ENCODE results near the gene TSPYL1. TPM values are rescaled to one million over a fixed set of nuclear protein-coding genes. Genes with fewer than 3 reads are reported as not detected.
A peak's percentile ranks its signal among the peaks of the same experiment; 100 is the strongest.

The TSPYL1 gene
- total RNA-seq, 1 experiment from 2014 or later = 61.4 TPM

GRCh38 chr6:116278854-116279231 is 887 bp downstream of the TSPYL1 start:
- no peaks in the 10 kb centered on the region for H3K27me3 ChIP-seq
- H3K9me3 ChIP-seq = no peaks in the 10 kb centered on the region
- peak overlapping the region; percentile 91 for H3K4me3 ChIP-seq
- H3K36me3 ChIP-seq = peaks cover 29% of the 10 kb centered on the region
- DNase-seq = peak; percentile 62

GRCh38 chr6:116278481-116278829 is 1.3 kb downstream of the TSPYL1 start:
- peaks cover 29% of the 10 kb centered on the region for H3K36me3 ChIP-seq
- no peaks in the 10 kb centered on the region for H3K9me3 ChIP-seq
- H3K27me3 ChIP-seq = no peaks in the 10 kb centered on the region
- peak overlapping the region; percentile 91 for H3K4me3 ChIP-seq
- no peak for DNase-seq

GRCh38 chr6:116277124-116277523 is 2.6 kb downstream of the TSPYL1 start:
- H3K4me3 ChIP-seq = peak overlapping the region; percentile 91
- H3K36me3 ChIP-seq = peaks cover 29% of the 10 kb centered on the region
- no peaks in the 10 kb centered on the region for H3K27me3 ChIP-seq
- DNase-seq = no peak
- no peaks in the 10 kb centered on the region for H3K9me3 ChIP-seq

- no peaks in the 10 kb centered on the region for H3K9me3 ChIP-seq
- no peak overlapping the region for H3K4me3 ChIP-seq
- no peaks in the 10 kb centered on the region for H3K27me3 ChIP-seq
- DNase-seq = no peak
- H3K36me3 ChIP-seq = peaks cover 8% of the 10 kb centered on the region
Observed at GRCh38 chr6:116271149-116271708, 8.5 kb downstream of the TSPYL1 start.

- no peak for DNase-seq
- Histone ChIP-seq H3K4me3 (no peak overlapping the region), H3K9me3 (no peaks in the 10 kb centered on the region), H3K36me3 (no peaks in the 10 kb centered on the region; the same call in 1 of the 2 replicates), H3K27me3 (no peaks in the 10 kb centered on the region)
Observed at GRCh38 chr6:116268589-116269293, 11.0 kb downstream of the TSPYL1 start.

GRCh38 chr6:116267836-116268588 is 11.7 kb downstream of the TSPYL1 start:
- no peak for DNase-seq
- Histone ChIP-seq H3K4me3 (no peak overlapping the region), H3K9me3 (peaks cover 2% of the 10 kb centered on the region; the same call in 1 of the 2 replicates), H3K27me3 (no peaks in the 10 kb centered on the region), H3K36me3 (no peaks in the 10 kb centered on the region; the same call in 1 of the 2 replicates)

- Histone ChIP-seq H3K36me3 (no peaks in the 10 kb centered on the region; the same call in 1 of the 2 replicates), H3K27me3 (no peaks in the 10 kb centered on the region), H3K9me3 (peaks cover 2% of the 10 kb centered on the region; the same call in 1 of the 2 replicates), H3K4me3 (no peak overlapping the region)
- no peak for DNase-seq
Observed at GRCh38 chr6:116266803-116267202, 12.9 kb downstream of the TSPYL1 start.

GRCh38 chr6:116265041-116265829 is 14.5 kb downstream of the TSPYL1 start:
- Histone ChIP-seq H3K9me3 (peaks cover 2% of the 10 kb centered on the region; the same call in 1 of the 2 replicates), H3K27me3 (no peaks in the 10 kb centered on the region), H3K36me3 (no peaks in the 10 kb centered on the region; the same call in 1 of the 2 replicates), H3K4me3 (no peak overlapping the region)
- peak; percentile 50 for DNase-seq

GRCh38 chr6:116263353-116263752 is 16.4 kb downstream of the TSPYL1 start:
- DNase-seq = no peak

GRCh38 chr6:116258520-116258919 is 21.2 kb downstream of the TSPYL1 start:
- peaks cover under 1% of the 10 kb centered on the region; the same call in 1 of the 2 replicates for H3K9me3 ChIP-seq
- no peaks in the 10 kb centered on the region; the same call in 1 of the 2 replicates for H3K36me3 ChIP-seq
- no peak overlapping the region for H3K4me3 ChIP-seq
- DNase-seq = no peak
- no peaks in the 10 kb centered on the region for H3K27me3 ChIP-seq

More at GRCh38 chr6:116263353-116263752, 16.4 kb downstream of the TSPYL1 start:
- Histone ChIP-seq H3K4me3 (no peak overlapping the region), H3K9me3 (peaks cover 2% of the 10 kb centered on the region; the same call in 1 of the 2 replicates), H3K36me3 (no peaks in the 10 kb centered on the region; the same call in 1 of the 2 replicates), H3K27me3 (no peaks in the 10 kb centered on the region)

GRCh38 chr6:116256694-116257093 is 23.0 kb downstream of the TSPYL1 start:
- peaks cover 6% of the 10 kb centered on the region for H3K36me3 ChIP-seq
- H3K4me3 ChIP-seq = no peak overlapping the region
- no peaks in the 10 kb centered on the region for H3K9me3 ChIP-seq
- no peaks in the 10 kb centered on the region for H3K27me3 ChIP-seq
- no peak for DNase-seq

- H3K9me3 ChIP-seq = no peaks in the 10 kb centered on the region
- H3K4me3 ChIP-seq = peak overlapping the region; percentile 87; the same call in 1 of the 2 replicates
- H3K27me3 ChIP-seq = no peaks in the 10 kb centered on the region
- peaks cover 9% of the 10 kb centered on the region for H3K36me3 ChIP-seq
- no peak for DNase-seq
Observed at GRCh38 chr6:116255246-116255800, 24.4 kb downstream of the TSPYL1 start.

- H3K27me3 ChIP-seq = no peaks in the 10 kb centered on the region
- peaks cover 9% of the 10 kb centered on the region for H3K36me3 ChIP-seq
- no peaks in the 10 kb centered on the region for H3K9me3 ChIP-seq
- peak overlapping the region; percentile 87 for H3K4me3 ChIP-seq
- no peak for DNase-seq
Observed at GRCh38 chr6:116254297-116255056, 25.3 kb downstream of the TSPYL1 start.

- Histone ChIP-seq H3K4me3 (peak within 1 kb of the TSS; percentile 87), H3K27me3 (no peaks in the 10 kb centered on the region), H3K36me3 (peaks cover 9% of the 10 kb centered on the region), H3K9me3 (no peaks in the 10 kb centered on the region)
- DNase-seq = peak; percentile 90
Observed at GRCh38 chr6:116253505-116254296, 26.0 kb downstream of the TSPYL1 start, which contains the start of gene TSPYL4. Gene TSPYL4 (minus strand): TSS chr6:116254075. CDS start chr6:116254008, 67 bp downstream.

- peak overlapping the region; percentile 87 for H3K4me3 ChIP-seq
- no peaks in the 10 kb centered on the region for H3K27me3 ChIP-seq
- DNase-seq = no peak
- no peaks in the 10 kb centered on the region for H3K9me3 ChIP-seq
- H3K36me3 ChIP-seq = peaks cover 9% of the 10 kb centered on the region
Observed at GRCh38 chr6:116253188-116253504, 26.6 kb downstream of the TSPYL1 start.
